ENCODE data around the gene CDH11. TPM values are rescaled to one million over a fixed set of nuclear protein-coding genes. Genes with fewer than 3 reads are reported as not detected.

Gene CDH11
- total RNA-seq, 1 donor from 2014 or later = 45.2 TPM

DNA sequence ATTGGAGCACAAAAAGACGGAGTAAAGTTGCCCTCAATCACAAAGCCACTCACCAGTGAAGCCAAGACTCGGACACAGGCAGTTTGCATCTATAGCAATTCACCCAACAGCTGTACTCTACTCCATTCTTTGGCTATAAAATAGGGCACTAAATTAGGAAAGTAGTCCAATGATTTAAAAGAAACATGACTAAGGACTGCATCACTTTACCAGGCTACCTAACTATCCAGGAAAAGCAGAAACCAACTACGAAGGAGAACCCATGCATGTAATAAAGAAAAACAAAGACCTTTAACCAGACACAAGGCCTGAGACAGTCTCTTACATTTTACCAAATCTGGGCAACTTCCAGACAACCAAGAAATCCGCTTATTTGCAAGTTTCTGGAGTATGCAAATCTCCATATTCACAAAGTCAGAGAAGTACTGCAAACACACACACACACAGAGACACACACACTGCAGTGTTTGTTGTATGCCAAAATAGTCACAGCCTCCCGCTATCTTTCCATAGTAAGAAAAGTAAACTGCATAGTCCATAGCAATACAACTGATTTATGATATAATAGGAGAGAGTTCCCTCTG is 59.8 kb downstream of the CDH11 start:
- DNase-seq (ENCODE audit: extremely low spot score in 2 of 2) = no peak
- no peaks in the 10 kb centered on the region for H3K27me3 ChIP-seq
- TF ChIP-seq CTCF (IDR thresholded peaks at IDR 0.05) = no peak
- no peaks in the 10 kb centered on the region for H3K9me3 ChIP-seq
- H3K4me3 ChIP-seq = no peak overlapping the region
- intact Hi-C loops (cut with DNase I) = no loop called here
- H3K4me1 ChIP-seq = no peaks in the 10 kb centered on the region
- no peak overlapping the region for H3K27ac ChIP-seq
- no peaks in the 10 kb centered on the region for H3K36me3 ChIP-seq

GRCh38 chr16:65061263-65061662 is 60.6 kb downstream of the CDH11 start:
- TF ChIP-seq POLR2AphosphoS5 (IDR thresholded peaks at IDR 0.05; ENCODE audit: insufficient read depth in 1 of 2, low read depth in 1 of 2) = no peak
- TF ChIP-seq CTCF (IDR thresholded peaks at IDR 0.05) = no peak
- TF ChIP-seq POLR2A (IDR thresholded peaks at IDR 0.05) = no peak
- no peaks in the 10 kb centered on the region for H3K4me1 ChIP-seq
- intact Hi-C loops (cut with DNase I) = no loop called here

DNA sequence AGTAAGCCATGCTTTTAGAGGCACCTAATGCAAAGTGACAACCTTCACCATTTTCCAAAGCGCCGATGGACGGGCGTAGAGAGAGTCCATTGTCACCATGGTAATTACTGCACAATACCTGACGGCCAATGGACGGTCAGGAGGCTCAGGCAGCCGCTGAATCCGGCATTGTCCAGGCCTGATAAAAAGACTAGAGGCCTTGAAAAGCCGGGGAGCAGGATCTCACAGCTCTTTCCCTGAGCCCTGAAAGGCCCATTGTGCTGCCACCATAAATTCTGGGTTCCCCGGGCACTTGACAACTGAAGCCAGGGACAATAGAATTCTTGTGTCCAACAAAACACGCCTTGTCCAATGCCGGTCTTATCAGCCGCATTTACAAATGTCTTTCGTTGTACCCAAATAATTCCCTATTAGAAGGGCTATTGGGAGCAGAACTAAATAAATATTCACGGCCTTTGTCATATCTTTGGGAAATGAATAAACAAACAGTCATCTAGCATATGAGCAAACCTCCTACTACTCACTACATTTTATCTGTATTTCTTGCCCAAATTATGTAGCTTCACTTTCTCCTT is 62.4 kb downstream of the CDH11 start:
- intact Hi-C loops (cut with DNase I) = no loop called here
- Histone ChIP-seq H3K27ac (no peak overlapping the region), H3K27me3 (no peaks in the 10 kb centered on the region), H3K36me3 (no peaks in the 10 kb centered on the region), H3K4me3 (no peak overlapping the region), H3K4me1 (no peaks in the 10 kb centered on the region), H3K9me3 (no peaks in the 10 kb centered on the region)
- no peak for TF ChIP-seq CTCF (IDR thresholded peaks at IDR 0.05)
- TF ChIP-seq POLR2A (IDR thresholded peaks at IDR 0.05) = no peak
- no peak for TF ChIP-seq POLR2AphosphoS5 (IDR thresholded peaks at IDR 0.05; ENCODE audit: insufficient read depth in 1 of 2, low read depth in 1 of 2)
- DNase-seq (ENCODE audit: extremely low spot score in 2 of 2) = no peak

More at GRCh38 chr16:65061263-65061662, 60.6 kb downstream of the CDH11 start:
- no peak overlapping the region for H3K27ac ChIP-seq
- H3K27me3 ChIP-seq = no peaks in the 10 kb centered on the region
- no peaks in the 10 kb centered on the region for H3K9me3 ChIP-seq
- no peaks in the 10 kb centered on the region for H3K36me3 ChIP-seq
- no peak overlapping the region for H3K4me3 ChIP-seq
- no peak for DNase-seq (ENCODE audit: extremely low spot score in 2 of 2)

DNA sequence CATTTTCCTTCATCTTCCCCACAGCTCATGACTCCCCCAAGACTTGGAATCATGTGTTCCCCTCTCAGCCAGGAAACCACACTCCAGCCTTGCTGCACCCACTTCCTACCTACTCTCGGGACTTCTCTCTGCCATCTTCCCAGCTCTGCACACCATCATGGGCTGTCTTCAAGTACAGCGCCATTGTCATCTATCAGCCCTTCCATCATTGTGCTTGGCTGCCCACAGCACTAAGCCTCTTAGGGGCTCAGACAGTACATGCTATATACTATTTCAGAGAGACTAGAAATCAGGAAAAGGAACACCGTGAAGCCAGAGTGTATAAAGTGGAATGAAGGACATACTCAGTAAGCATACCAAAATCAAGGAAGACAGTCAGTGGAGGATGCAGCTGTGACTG is 64.7 kb downstream of the CDH11 start:
- Histone ChIP-seq H3K36me3 (peaks cover 0 to 4% of the 10 kb centered on the region in 2 donors), H3K9me3 (no peaks in the 10 kb centered on the region), H3K4me1 (no peaks in the 10 kb centered on the region), H3K27me3 (no peaks in the 10 kb centered on the region), H3K27ac (no peak overlapping the region), H3K4me3 (no peak overlapping the region)
- intact Hi-C loops (cut with DNase I) = no loop called here
- TF ChIP-seq POLR2AphosphoS5 (IDR thresholded peaks at IDR 0.05; ENCODE audit: insufficient read depth in 1 of 2, low read depth in 1 of 2) (no peak), POLR2A (IDR thresholded peaks at IDR 0.05) (no peak), CTCF (IDR thresholded peaks at IDR 0.05) (no peak)
- DNase-seq (ENCODE audit: extremely low spot score in 2 of 2) = no peak

GRCh38 chr16:65054457-65054856 is 67.4 kb downstream of the CDH11 start:
- Histone ChIP-seq H3K9me3 (no peaks in the 10 kb centered on the region), H3K4me1 (no peaks in the 10 kb centered on the region), H3K4me3 (no peak overlapping the region), H3K27ac (no peak overlapping the region), H3K36me3 (peaks cover 0 to 9% of the 10 kb centered on the region in 2 donors), H3K27me3 (no peaks in the 10 kb centered on the region)
- intact Hi-C loops (cut with DNase I) = no loop called here
- no peak for DNase-seq (ENCODE audit: extremely low spot score in 2 of 2)
- no peak for TF ChIP-seq POLR2AphosphoS5 (IDR thresholded peaks at IDR 0.05; ENCODE audit: insufficient read depth in 1 of 2, low read depth in 1 of 2)
- no peak for TF ChIP-seq CTCF (IDR thresholded peaks at IDR 0.05)
- no peak for TF ChIP-seq POLR2A (IDR thresholded peaks at IDR 0.05)

Measured in vagina (tissue), 2 donors.